Lower leg skin (tissue), 3 donors: Measurements from ENCODE around the gene APOD.
"Not testable (repeated sequence)": the region's sequence is repeated elsewhere in the genome, so short reads cannot be mapped to it uniquely, and the experiment has no call there.

Experiments
- POLR2A ChIP-seq, 2 donors: fragments of 450-650 bp; IDR thresholded peaks; one replicate each; pipeline ENCODE4 v1.6.1; 2016 to 2017; ENCODE audit warnings: antibody characterized with exemption in 2 of 2, mild to moderate bottlenecking in 1 of 2, moderate library complexity in 1 of 2
- TF ChIP-seq, protein P1 (sequence below), 3 donors: fragments of 450-650 bp; IDR thresholded peaks; one replicate each; pipeline ENCODE4 v1.5.1; 2016; ENCODE audit warnings: antibody characterized with exemption in 3 of 3, mild to moderate bottlenecking in 3 of 3, moderate library complexity in 2 of 3

DNA sequence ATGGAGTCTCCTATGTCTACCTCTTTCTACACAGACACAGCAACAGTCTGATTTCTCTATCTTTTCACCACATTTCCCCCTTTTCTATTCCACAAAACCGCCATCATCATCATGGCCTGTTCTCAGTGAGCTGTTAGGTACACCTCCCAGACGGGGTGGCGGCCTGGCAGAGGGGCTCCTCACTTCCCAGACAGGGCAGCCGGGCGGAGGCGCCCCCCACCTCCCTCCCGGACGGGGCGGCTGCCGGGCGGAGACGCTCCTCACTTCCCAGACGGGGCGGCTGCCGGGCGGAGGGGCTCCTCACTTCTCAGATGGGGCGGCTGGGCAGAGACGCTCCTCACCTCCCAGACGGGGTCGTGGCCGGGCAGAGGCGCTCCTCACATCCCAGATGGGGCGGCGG lies 15.8 kb upstream of the APOD start:
- TF ChIP-seq, protein P1, sequence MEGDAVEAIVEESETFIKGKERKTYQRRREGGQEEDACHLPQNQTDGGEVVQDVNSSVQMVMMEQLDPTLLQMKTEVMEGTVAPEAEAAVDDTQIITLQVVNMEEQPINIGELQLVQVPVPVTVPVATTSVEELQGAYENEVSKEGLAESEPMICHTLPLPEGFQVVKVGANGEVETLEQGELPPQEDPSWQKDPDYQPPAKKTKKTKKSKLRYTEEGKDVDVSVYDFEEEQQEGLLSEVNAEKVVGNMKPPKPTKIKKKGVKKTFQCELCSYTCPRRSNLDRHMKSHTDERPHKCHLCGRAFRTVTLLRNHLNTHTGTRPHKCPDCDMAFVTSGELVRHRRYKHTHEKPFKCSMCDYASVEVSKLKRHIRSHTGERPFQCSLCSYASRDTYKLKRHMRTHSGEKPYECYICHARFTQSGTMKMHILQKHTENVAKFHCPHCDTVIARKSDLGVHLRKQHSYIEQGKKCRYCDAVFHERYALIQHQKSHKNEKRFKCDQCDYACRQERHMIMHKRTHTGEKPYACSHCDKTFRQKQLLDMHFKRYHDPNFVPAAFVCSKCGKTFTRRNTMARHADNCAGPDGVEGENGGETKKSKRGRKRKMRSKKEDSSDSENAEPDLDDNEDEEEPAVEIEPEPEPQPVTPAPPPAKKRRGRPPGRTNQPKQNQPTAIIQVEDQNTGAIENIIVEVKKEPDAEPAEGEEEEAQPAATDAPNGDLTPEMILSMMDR (IDR thresholded peaks at IDR 0.05), result not testable (repeated sequence)
- TF ChIP-seq POLR2A (IDR thresholded peaks at IDR 0.05), result not testable (repeated sequence)
